Measurements from ENCODE around the gene SOWAHD. TPM values are rescaled to one million over a fixed set of nuclear protein-coding genes. Genes with fewer than 3 reads are reported as not detected.
A peak's percentile ranks its signal among the peaks of the same experiment; 100 is the strongest.

SOWAHD gene
- total RNA-seq, 1 experiment from 2014 or later = not detected

DNA sequence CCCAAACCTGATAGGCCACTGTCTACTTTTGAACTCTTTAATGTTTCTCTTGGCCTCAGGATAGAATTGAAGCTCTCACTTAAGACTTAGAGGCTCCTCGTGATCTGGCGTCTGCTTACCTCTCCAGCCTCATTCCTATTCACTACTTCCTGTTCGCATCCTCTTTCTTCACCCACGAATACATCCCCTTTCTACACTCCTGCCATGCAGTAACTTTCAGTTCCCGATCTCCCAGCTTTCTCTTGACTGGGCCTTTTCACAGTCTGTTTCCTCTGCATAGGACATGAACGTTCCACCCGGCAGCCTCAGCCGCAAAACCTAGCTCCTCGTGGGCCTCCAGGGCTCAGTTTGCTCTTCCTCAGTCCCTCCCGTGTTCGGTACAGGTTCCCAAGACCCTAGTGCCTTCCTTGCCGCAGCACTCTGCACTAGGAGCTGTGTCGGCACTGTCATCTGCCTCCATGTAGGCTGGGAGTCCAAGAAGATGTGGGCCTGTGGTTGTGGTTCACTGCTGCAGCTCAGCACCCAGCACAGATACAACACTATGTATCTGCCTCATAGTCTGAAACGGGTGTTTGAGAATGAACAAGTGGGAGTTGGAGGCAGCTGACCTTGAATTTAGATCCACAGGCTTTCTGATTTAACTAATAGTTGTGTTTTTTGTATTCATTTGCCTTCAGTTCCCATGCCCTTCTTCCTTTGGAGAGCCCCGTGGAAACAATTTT is 17.3 kb downstream of the SOWAHD start:
- no peaks in the 10 kb centered on the region for H3K4me1 Mint-ChIP-seq (ENCODE audit: insufficient read depth, unreplicated experiment)
- peaks cover 19% of the 10 kb centered on the region for H3K27me3 Mint-ChIP-seq (ENCODE audit: insufficient read depth, unreplicated experiment)
- CTCF ChIA-PET = interaction anchor here (0.6 to 1.8 kb wide), 6 partner anchors 13 to 260 kb away, joined by 3 to 5 read pairs (median 3); no protein-coding TSS in a partner anchor
- no peak overlapping the region for H3K27ac Mint-ChIP-seq (ENCODE audit: low read depth, unreplicated experiment)
- intact Hi-C loops (cut with micrococcal nuclease) = no loop called here
- H3K36me3 Mint-ChIP-seq (ENCODE audit: insufficient read depth, unreplicated experiment) = peaks cover 20% of the 10 kb centered on the region
- BruUV-seq (replicated peaks) = no TSS peak
- TF ChIP-seq, protein P1, sequence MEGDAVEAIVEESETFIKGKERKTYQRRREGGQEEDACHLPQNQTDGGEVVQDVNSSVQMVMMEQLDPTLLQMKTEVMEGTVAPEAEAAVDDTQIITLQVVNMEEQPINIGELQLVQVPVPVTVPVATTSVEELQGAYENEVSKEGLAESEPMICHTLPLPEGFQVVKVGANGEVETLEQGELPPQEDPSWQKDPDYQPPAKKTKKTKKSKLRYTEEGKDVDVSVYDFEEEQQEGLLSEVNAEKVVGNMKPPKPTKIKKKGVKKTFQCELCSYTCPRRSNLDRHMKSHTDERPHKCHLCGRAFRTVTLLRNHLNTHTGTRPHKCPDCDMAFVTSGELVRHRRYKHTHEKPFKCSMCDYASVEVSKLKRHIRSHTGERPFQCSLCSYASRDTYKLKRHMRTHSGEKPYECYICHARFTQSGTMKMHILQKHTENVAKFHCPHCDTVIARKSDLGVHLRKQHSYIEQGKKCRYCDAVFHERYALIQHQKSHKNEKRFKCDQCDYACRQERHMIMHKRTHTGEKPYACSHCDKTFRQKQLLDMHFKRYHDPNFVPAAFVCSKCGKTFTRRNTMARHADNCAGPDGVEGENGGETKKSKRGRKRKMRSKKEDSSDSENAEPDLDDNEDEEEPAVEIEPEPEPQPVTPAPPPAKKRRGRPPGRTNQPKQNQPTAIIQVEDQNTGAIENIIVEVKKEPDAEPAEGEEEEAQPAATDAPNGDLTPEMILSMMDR (IDR thresholded peaks at IDR 0.05; ENCODE audit: unreplicated experiment) = no peak
- H3K4me3 Mint-ChIP-seq (ENCODE audit: unreplicated experiment) = no peak overlapping the region
- POLR2A ChIA-PET = interaction anchor here (0.6 to 0.9 kb wide), 2 partner anchors 7 to 203 kb away, joined by 3 read pairs; no protein-coding TSS in a partner anchor
- no peak for DNase-seq (ENCODE audit: unreplicated experiment)
- H3K9me3 Mint-ChIP-seq (ENCODE audit: unreplicated experiment) = no peaks in the 10 kb centered on the region

DNA sequence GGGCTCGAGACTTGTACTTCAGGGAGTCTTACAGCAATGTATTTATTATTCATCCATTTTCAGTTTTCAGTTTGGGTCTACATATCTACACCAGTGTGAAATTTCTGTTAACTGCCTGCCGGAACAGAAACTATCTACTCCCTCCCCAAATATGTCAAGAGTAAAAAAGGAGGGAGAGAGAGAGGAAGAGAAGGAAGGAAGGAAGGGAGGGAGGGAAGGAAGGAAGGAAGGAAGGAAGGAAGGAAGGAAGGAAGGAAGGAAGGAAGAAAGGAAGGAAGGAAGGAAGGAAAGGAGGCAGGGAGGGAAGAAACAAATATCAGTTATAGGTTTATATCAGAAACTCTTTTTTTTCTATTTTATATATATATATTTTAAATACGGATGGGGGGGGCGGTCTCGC is 20.4 kb downstream of the SOWAHD start:
- H3K27ac Mint-ChIP-seq (ENCODE audit: low read depth, unreplicated experiment) = no peak overlapping the region
- peaks cover 3% of the 10 kb centered on the region for H3K27me3 Mint-ChIP-seq (ENCODE audit: insufficient read depth, unreplicated experiment)
- H3K4me1 Mint-ChIP-seq (ENCODE audit: insufficient read depth, unreplicated experiment) = no peaks in the 10 kb centered on the region
- no peak overlapping the region for H3K4me3 Mint-ChIP-seq (ENCODE audit: unreplicated experiment)
- H3K36me3 Mint-ChIP-seq (ENCODE audit: insufficient read depth, unreplicated experiment) = peaks cover 42% of the 10 kb centered on the region
- intact Hi-C loops (cut with micrococcal nuclease) = no loop called here
- no TSS peak for BruUV-seq (replicated peaks)
- DNase-seq (ENCODE audit: unreplicated experiment) = no peak
- TF ChIP-seq, protein P1 (IDR thresholded peaks at IDR 0.05; ENCODE audit: unreplicated experiment) = no peak
- CTCF ChIA-PET = interaction anchor here (0.9 to 1.1 kb wide), 2 partner anchors 162 to 263 kb away, joined by 5 read pairs; no protein-coding TSS in a partner anchor
- no peaks in the 10 kb centered on the region for H3K9me3 Mint-ChIP-seq (ENCODE audit: unreplicated experiment)
- POLR2A ChIA-PET = no interaction called here

DNA sequence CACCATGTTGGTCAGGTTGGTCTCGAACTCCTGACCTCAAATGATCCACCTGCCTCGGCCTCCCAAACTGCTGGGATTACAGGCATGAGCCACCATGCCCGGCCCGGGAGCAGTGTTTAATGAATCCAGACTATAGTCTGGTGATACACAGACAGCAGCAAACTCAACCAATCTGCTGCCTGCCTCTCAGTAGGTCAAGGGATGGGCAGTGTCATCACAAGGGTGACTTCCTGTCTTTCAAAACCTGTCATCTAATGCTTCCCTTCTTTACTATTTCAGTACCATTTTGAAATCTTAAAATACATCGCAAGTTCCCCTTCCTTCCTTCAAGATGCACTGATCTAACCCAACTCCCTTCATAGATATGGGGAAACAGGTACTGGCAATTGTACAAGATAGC is 24.6 kb downstream of the SOWAHD start:
- TF ChIP-seq, protein P1 (IDR thresholded peaks at IDR 0.05; ENCODE audit: unreplicated experiment) = no peak
- Mint-ChIP-seq H3K36me3 (ENCODE audit: insufficient read depth, unreplicated experiment) (peaks cover 64% of the 10 kb centered on the region), H3K27me3 (ENCODE audit: insufficient read depth, unreplicated experiment) (no peaks in the 10 kb centered on the region), H3K4me1 (ENCODE audit: insufficient read depth, unreplicated experiment) (no peaks in the 10 kb centered on the region), H3K27ac (ENCODE audit: low read depth, unreplicated experiment) (no peak overlapping the region), H3K9me3 (ENCODE audit: unreplicated experiment) (no peaks in the 10 kb centered on the region), H3K4me3 (ENCODE audit: unreplicated experiment) (no peak overlapping the region)
- POLR2A ChIA-PET = interaction anchor here (0.6 kb wide), 2 partner anchors 8 to 136 kb away, joined by 3 read pairs; no protein-coding TSS in a partner anchor
- intact Hi-C loops (cut with micrococcal nuclease) = no loop called here
- BruUV-seq (replicated peaks) = no TSS peak
- CTCF ChIA-PET = interaction anchor here (0.8 kb wide), 1 partner anchor 24 kb away, joined by 5 read pairs; the partner anchor contains the start of gene SOWAHD
- no peak for DNase-seq (ENCODE audit: unreplicated experiment)

- Mint-ChIP-seq H3K4me3 (ENCODE audit: unreplicated experiment) (no peak overlapping the region), H3K27ac (ENCODE audit: low read depth, unreplicated experiment) (no peak overlapping the region), H3K36me3 (ENCODE audit: insufficient read depth, unreplicated experiment) (peaks cover 77% of the 10 kb centered on the region), H3K27me3 (ENCODE audit: insufficient read depth, unreplicated experiment) (no peaks in the 10 kb centered on the region), H3K4me1 (ENCODE audit: insufficient read depth, unreplicated experiment) (no peaks in the 10 kb centered on the region), H3K9me3 (ENCODE audit: unreplicated experiment) (no peaks in the 10 kb centered on the region)
- POLR2A ChIA-PET = no interaction called here
- peak; percentile 47 for DNase-seq (ENCODE audit: unreplicated experiment)
- TF ChIP-seq, protein P1 (IDR thresholded peaks at IDR 0.05; ENCODE audit: unreplicated experiment) = peak; percentile 33
- intact Hi-C loops (cut with micrococcal nuclease) = no loop called here
- CTCF ChIA-PET = interaction anchor here (0.6 to 1.2 kb wide), 8 partner anchors 47 to 643 kb away, joined by 3 to 6 read pairs (median 4); no protein-coding TSS in a partner anchor
- no TSS peak for BruUV-seq (replicated peaks)
Measured at GRCh38 chrX:119784747-119785446, 26.5 kb downstream of the SOWAHD start.

All from MCF 10A (cell line).